ENCODE measurements around the gene RANBP9. TPM values are rescaled to one million over a fixed set of nuclear protein-coding genes. Genes with fewer than 3 reads are reported as not detected.

RANBP9 gene
- total RNA-seq, 2 donors from 2014 or later: 51.6 to 53.8 TPM

GRCh38 chr6:13702809-13703302, 8.8 kb downstream of the RANBP9 start:
- no peaks in the 10 kb centered on the region for H3K36me3 ChIP-seq
- H3K4me3 ChIP-seq: no peak overlapping the region
- no peak overlapping the region for H3K27ac ChIP-seq
- DNase-seq (ENCODE audit: low spot score) (no peak), ATAC-seq (ENCODE audit: insufficient number of reproducible peaks, low FRiP score, low read depth) (no peak)
- no peak for TF ChIP-seq CTCF (IDR thresholded peaks at IDR 0.05)
- no peaks in the 10 kb centered on the region for H3K27me3 ChIP-seq (replicated peaks; ENCODE audit: insufficient read depth)
- peaks cover 25 to 30% of the 10 kb centered on the region in 2 donors for H3K4me1 ChIP-seq (ENCODE audit: control insufficient read depth in 1 of 2, low read depth in 2 of 2)
- H3K9me3 ChIP-seq: no peaks in the 10 kb centered on the region

- no peaks in the 10 kb centered on the region for H3K27me3 ChIP-seq (replicated peaks; ENCODE audit: insufficient read depth)
- no peak overlapping the region for H3K4me3 ChIP-seq
- TF ChIP-seq CTCF (IDR thresholded peaks at IDR 0.05): no peak
- no peak overlapping the region for H3K27ac ChIP-seq
- DNase-seq (ENCODE audit: low spot score) (no peak), ATAC-seq (ENCODE audit: insufficient number of reproducible peaks, low FRiP score, low read depth) (no peak)
- no peaks in the 10 kb centered on the region for H3K9me3 ChIP-seq
- peaks cover 36 to 46% of the 10 kb centered on the region in 2 donors for H3K4me1 ChIP-seq (ENCODE audit: control insufficient read depth in 1 of 2, low read depth in 2 of 2)
- H3K36me3 ChIP-seq: no peaks in the 10 kb centered on the region
These were observed 11.4 kb downstream of the RANBP9 start for GRCh38 chr6:13700232-13700631.

- no peak for ATAC-seq (ENCODE audit: insufficient number of reproducible peaks, low FRiP score, low read depth)
- no peak for DNase-seq (ENCODE audit: low spot score)
- no peak for TF ChIP-seq CTCF (IDR thresholded peaks at IDR 0.05)
- Histone ChIP-seq H3K4me3 (no peak overlapping the region), H3K36me3 (no peaks in the 10 kb centered on the region), H3K4me1 (ENCODE audit: control insufficient read depth in 1 of 2, low read depth in 2 of 2) (peaks cover 25 to 53% of the 10 kb centered on the region in 2 donors), H3K27me3 (replicated peaks; ENCODE audit: insufficient read depth) (no peaks in the 10 kb centered on the region), H3K27ac (no peak overlapping the region), H3K9me3 (no peaks in the 10 kb centered on the region)
These were observed 12.9 kb downstream of the RANBP9 start for GRCh38 chr6:13698715-13699114.

GRCh38 chr6:13697857-13698256, 13.8 kb downstream of the RANBP9 start:
- no peak overlapping the region for H3K4me3 ChIP-seq
- ATAC-seq (ENCODE audit: insufficient number of reproducible peaks, low FRiP score, low read depth): no peak
- no peaks in the 10 kb centered on the region for H3K9me3 ChIP-seq
- no peak overlapping the region for H3K27ac ChIP-seq
- no peak for TF ChIP-seq CTCF (IDR thresholded peaks at IDR 0.05)
- peaks cover 19 to 51% of the 10 kb centered on the region in 2 donors for H3K4me1 ChIP-seq (ENCODE audit: control insufficient read depth in 1 of 2, low read depth in 2 of 2)
- H3K27me3 ChIP-seq (replicated peaks; ENCODE audit: insufficient read depth): no peaks in the 10 kb centered on the region
- H3K36me3 ChIP-seq: no peaks in the 10 kb centered on the region
- no peak for DNase-seq (ENCODE audit: low spot score)

GRCh38 chr6:13696226-13696625, 15.4 kb downstream of the RANBP9 start:
- peak overlapping the region; percentile 45 to 51 for H3K27ac ChIP-seq
- H3K4me3 ChIP-seq: no peak overlapping the region
- H3K4me1 ChIP-seq (ENCODE audit: control insufficient read depth in 1 of 2, low read depth in 2 of 2): peaks cover 22 to 62% of the 10 kb centered on the region in 2 donors
- ATAC-seq (ENCODE audit: insufficient number of reproducible peaks, low FRiP score, low read depth) (no peak), DNase-seq (ENCODE audit: low spot score) (no peak)
- no peaks in the 10 kb centered on the region for H3K9me3 ChIP-seq
- H3K36me3 ChIP-seq: no peaks in the 10 kb centered on the region
- no peak for TF ChIP-seq CTCF (IDR thresholded peaks at IDR 0.05)
- no peaks in the 10 kb centered on the region for H3K27me3 ChIP-seq (replicated peaks; ENCODE audit: insufficient read depth)
